OCI-LY1 (cell line): Measurements from ENCODE around the gene CLK3.

ENCODE experiments used
- H2AFZ ChIP-seq: fragments of 200-600 bp; sonication (generic), shearing (Covaris generic); 2 replicates; pipeline ENCODE4 v1.6.0; 2014; ENCODE audit warnings: antibody characterized with exemption, mild to moderate bottlenecking, low read length
- H3F3A ChIP-seq: fragments of 200-600 bp; sonication (generic), shearing (Covaris generic); 2 replicates; pipeline ENCODE4 v1.6.0; 2014; ENCODE audit warnings: mild to moderate bottlenecking, antibody characterized with exemption, low read length, moderate library complexity; ENCODE audit not compliant: insufficient read depth
- H3K27ac ChIP-seq: fragments of 200-600 bp; sonication (generic); 2 replicates; pipeline ENCODE4 v1.5.1; 2014; ENCODE audit warnings: low read length, mixed run types, mild to moderate bottlenecking, low read depth; ENCODE audit not compliant: poor library complexity, severe bottlenecking
- H3K27me3 ChIP-seq: fragments of 200-600 bp; sonication (generic); 2 replicates; pipeline ENCODE4 v1.6.0; 2014; ENCODE audit warnings: antibody characterized with exemption, mild to moderate bottlenecking, low read length, moderate library complexity; ENCODE audit not compliant: insufficient read depth
- H3K36me3 ChIP-seq: fragments of 200-600 bp; sonication (generic); 2 replicates; pipeline ENCODE4 v1.6.1; 2014; ENCODE audit warnings: mild to moderate bottlenecking, antibody characterized with exemption, low read length, moderate library complexity, mixed read lengths; ENCODE audit not compliant: insufficient read depth
- H3K4me1 ChIP-seq: fragments of 200-600 bp; sonication (generic); 2 replicates; pipeline ENCODE4 v1.5.1; 2014; ENCODE audit warnings: mild to moderate bottlenecking, low read length, moderate library complexity; ENCODE audit not compliant: insufficient read depth, severe bottlenecking
- H3K4me2 ChIP-seq: fragments of 200-600 bp; sonication (generic), shearing (Covaris generic); 2 replicates; pipeline ENCODE4 v1.6.1; 2014; ENCODE audit warnings: low read length
- H3K4me3 ChIP-seq: fragments of 200-600 bp; sonication (generic); 2 replicates; pipeline ENCODE4 v1.5.1; 2014; ENCODE audit warnings: low read length, low read depth, mild to moderate bottlenecking, mixed read lengths; ENCODE audit not compliant: poor library complexity, severe bottlenecking
- H3K79me2 ChIP-seq: fragments of 200-600 bp; shearing (Covaris generic); 2 replicates; pipeline ENCODE4 v1.6.1; 2016; ENCODE audit warnings: mixed run types, low read length, mixed read lengths; ENCODE audit not compliant: insufficient read depth
- H3K9ac ChIP-seq: fragments of 200-600 bp; sonication (generic), shearing (Covaris generic); 2 replicates; pipeline ENCODE4 v1.6.1; 2014; ENCODE audit warnings: mild to moderate bottlenecking, low read length, mixed read lengths
- H3K9me2 ChIP-seq: fragments of 200-600 bp; sonication (generic), shearing (Covaris generic); 2 replicates; pipeline ENCODE4 v1.6.1; 2014; ENCODE audit warnings: low read depth, mild to moderate bottlenecking, low read length, mixed read lengths
- H3K9me3 ChIP-seq: fragments of 200-600 bp; shearing (Covaris generic); 2 replicates; pipeline ENCODE4 v1.6.1; 2014; ENCODE audit warnings: low read length, mixed read lengths
- H4K20me1 ChIP-seq: fragments of 200-600 bp; sonication (generic), shearing (Covaris generic); 2 replicates; pipeline ENCODE4 v1.6.0; 2016; ENCODE audit warnings: mild to moderate bottlenecking, low read length; ENCODE audit not compliant: insufficient read depth
- EZH2 ChIP-seq: fragments of 200-600 bp; sonication (generic), shearing (Covaris generic); IDR thresholded peaks from 2 replicates; pipeline ENCODE4 v1.8.0; 2017; ENCODE audit warnings: borderline replicate concordance, mixed run types, mild to moderate bottlenecking, antibody characterized with exemption, low read length, moderate library complexity, mixed read lengths
- TF ChIP-seq, protein P1 (sequence below): fragments of 200-600 bp; sonication (generic), shearing (Covaris generic); IDR thresholded peaks from 2 replicates; pipeline ENCODE4 v1.5.1; 2017; ENCODE audit warnings: mild to moderate bottlenecking, antibody characterized with exemption, low read length, moderate library complexity, mixed read lengths

CLK3 gene

DNA sequence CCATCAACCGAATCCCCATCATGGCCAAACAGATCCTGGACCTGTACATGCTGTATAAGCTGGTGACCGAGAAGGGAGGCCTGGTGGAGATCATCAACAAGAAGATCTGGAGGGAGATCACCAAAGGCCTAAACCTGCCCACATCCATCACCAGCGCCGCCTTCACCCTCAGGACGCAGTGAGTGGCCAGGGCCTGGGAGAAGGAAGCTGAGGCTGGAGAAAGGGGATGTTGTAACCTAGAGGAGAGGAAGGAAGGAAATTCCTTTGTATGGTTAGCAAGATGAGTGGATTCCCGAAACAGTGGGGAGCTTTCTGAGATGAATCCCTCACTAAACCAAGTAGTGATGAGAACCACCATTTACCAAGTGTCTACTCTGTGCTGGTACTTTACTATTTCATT lies 25.8 kb upstream of the CLK3 start:
- H3K79me2 ChIP-seq = no peaks in the 10 kb centered on the region
- no peak overlapping the region for H3K4me3 ChIP-seq
- no peak overlapping the region for H2AFZ ChIP-seq
- H3K27me3 ChIP-seq = no peaks in the 10 kb centered on the region
- no peak overlapping the region for H3K27ac ChIP-seq
- H3K4me2 ChIP-seq = no peak overlapping the region
- H3K9me3 ChIP-seq = no peaks in the 10 kb centered on the region
- H3K9me2 ChIP-seq = no peaks in the 10 kb centered on the region
- no peaks in the 10 kb centered on the region for H3K36me3 ChIP-seq
- no peaks in the 10 kb centered on the region for H3F3A ChIP-seq
- H3K9ac ChIP-seq = no peak overlapping the region
- TF ChIP-seq, protein P1, sequence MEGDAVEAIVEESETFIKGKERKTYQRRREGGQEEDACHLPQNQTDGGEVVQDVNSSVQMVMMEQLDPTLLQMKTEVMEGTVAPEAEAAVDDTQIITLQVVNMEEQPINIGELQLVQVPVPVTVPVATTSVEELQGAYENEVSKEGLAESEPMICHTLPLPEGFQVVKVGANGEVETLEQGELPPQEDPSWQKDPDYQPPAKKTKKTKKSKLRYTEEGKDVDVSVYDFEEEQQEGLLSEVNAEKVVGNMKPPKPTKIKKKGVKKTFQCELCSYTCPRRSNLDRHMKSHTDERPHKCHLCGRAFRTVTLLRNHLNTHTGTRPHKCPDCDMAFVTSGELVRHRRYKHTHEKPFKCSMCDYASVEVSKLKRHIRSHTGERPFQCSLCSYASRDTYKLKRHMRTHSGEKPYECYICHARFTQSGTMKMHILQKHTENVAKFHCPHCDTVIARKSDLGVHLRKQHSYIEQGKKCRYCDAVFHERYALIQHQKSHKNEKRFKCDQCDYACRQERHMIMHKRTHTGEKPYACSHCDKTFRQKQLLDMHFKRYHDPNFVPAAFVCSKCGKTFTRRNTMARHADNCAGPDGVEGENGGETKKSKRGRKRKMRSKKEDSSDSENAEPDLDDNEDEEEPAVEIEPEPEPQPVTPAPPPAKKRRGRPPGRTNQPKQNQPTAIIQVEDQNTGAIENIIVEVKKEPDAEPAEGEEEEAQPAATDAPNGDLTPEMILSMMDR = no peak
- no peak for TF ChIP-seq EZH2
- H3K4me1 ChIP-seq = no peaks in the 10 kb centered on the region
- H4K20me1 ChIP-seq = no peaks in the 10 kb centered on the region

DNA sequence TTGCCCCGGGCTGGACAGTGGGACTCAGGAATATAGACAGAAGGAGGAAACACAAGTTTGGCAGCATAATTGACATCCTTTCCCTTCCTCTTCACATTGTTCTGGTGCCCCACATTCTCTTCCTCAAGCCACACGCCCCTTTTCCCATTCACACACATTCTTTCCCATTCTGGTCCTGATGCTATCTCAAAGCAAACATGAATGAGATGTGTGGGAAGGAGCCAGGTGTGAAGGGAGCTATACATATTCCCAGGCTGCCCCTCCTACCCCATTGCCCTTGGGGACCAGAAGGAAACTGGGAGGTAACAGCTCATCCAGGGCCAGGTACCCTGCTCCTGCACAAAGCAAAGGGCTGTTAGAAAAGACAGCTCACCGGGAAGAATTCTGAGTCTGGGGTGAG lies 23.4 kb upstream of the CLK3 start:
- H3K9me3 ChIP-seq = no peaks in the 10 kb centered on the region
- no peaks in the 10 kb centered on the region for H3K79me2 ChIP-seq
- TF ChIP-seq, protein P1 = no peak
- no peak for TF ChIP-seq EZH2
- H3K4me1 ChIP-seq = no peaks in the 10 kb centered on the region
- H3K4me3 ChIP-seq = no peak overlapping the region
- no peak overlapping the region for H3K27ac ChIP-seq
- H3K27me3 ChIP-seq = no peaks in the 10 kb centered on the region
- H4K20me1 ChIP-seq = no peaks in the 10 kb centered on the region
- H3K4me2 ChIP-seq = no peak overlapping the region
- H3F3A ChIP-seq = no peaks in the 10 kb centered on the region
- H2AFZ ChIP-seq = no peak overlapping the region
- H3K9me2 ChIP-seq = no peaks in the 10 kb centered on the region
- no peak overlapping the region for H3K9ac ChIP-seq
- no peaks in the 10 kb centered on the region for H3K36me3 ChIP-seq

DNA sequence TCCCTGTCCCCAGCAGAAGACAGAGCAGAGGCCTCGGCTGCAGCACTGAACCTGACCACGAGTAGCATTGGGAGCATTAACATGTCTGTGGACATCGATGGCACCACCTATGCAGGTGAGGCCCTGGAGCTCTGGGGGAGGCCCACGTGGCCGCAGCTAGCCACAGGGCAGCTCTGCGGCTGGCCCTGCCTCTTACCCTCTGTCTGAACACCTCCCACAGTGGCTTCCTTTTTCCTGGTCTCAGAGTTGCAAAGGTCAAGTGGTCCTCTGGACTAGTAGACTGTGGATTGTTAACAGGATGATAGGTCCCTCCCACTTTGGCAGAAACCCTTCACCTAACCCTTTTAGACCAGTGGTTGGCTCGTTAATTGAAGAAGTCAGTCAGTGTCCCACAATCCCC lies 22.5 kb upstream of the CLK3 start:
- no peaks in the 10 kb centered on the region for H3K9me3 ChIP-seq
- H3K4me1 ChIP-seq = peaks cover 4% of the 10 kb centered on the region
- H3K79me2 ChIP-seq = no peaks in the 10 kb centered on the region
- H2AFZ ChIP-seq = no peak overlapping the region
- no peaks in the 10 kb centered on the region for H3K27me3 ChIP-seq
- no peaks in the 10 kb centered on the region for H3K9me2 ChIP-seq
- no peaks in the 10 kb centered on the region for H4K20me1 ChIP-seq
- TF ChIP-seq, protein P1 = no peak
- TF ChIP-seq EZH2 = no peak
- H3K36me3 ChIP-seq = no peaks in the 10 kb centered on the region
- H3F3A ChIP-seq = no peaks in the 10 kb centered on the region
- H3K9ac ChIP-seq = no peak overlapping the region
- no peak overlapping the region for H3K4me3 ChIP-seq
- no peak overlapping the region for H3K4me2 ChIP-seq
- no peak overlapping the region for H3K27ac ChIP-seq
